H7 (cell line): ENCODE results near the gene HOXB7. TPM values are rescaled to one million over a fixed set of nuclear protein-coding genes. Genes with fewer than 3 reads are reported as not detected.

Source experiments
- DNase-seq: peaks from one replicate; pipeline ENCODE4 v3.0.0; 2012
- H3K27me3 ChIP-seq: 2 replicates; pipeline ENCODE4 v1.6.0; 2011; ENCODE audit warnings: mild to moderate bottlenecking, low read length; ENCODE audit not compliant: control insufficient read depth, insufficient read depth
- H3K36me3 ChIP-seq: replicated peaks from 2 replicates; pipeline ENCODE4 v1.5.1; 2011; ENCODE audit warnings: low read length; ENCODE audit not compliant: control insufficient read depth, insufficient read depth
- H3K4me3 ChIP-seq: 2 replicates; pipeline ENCODE4 v1.5.1; 2011; ENCODE audit warnings: low read depth, mild to moderate bottlenecking, control low read depth, low read length, moderate library complexity; ENCODE audit not compliant: insufficient read depth
- total RNA-seq: library from RNA; depleted of rRNA; stranded (reverse); fragments of >200 nt; shearing (Covaris generic); gene quantifications from 2 replicates; pipeline ENCODE4 v1.2.3, GENCODE V29; 2014

Gene HOXB7
- total RNA-seq, 1 experiment from 2014 or later = 0.45 TPM

- Histone ChIP-seq H3K27me3 (peaks cover 99% of the 10 kb centered on the region), H3K36me3 (no peaks in the 10 kb centered on the region), H3K4me3 (no peak overlapping the region)
- peak; percentile 66 for DNase-seq
These were observed 18.7 kb downstream of the HOXB7 start for GRCh38 chr17:48592057-48592514.

- Histone ChIP-seq H3K36me3 (no peaks in the 10 kb centered on the region), H3K4me3 (no peak overlapping the region), H3K27me3 (peaks cover 99% of the 10 kb centered on the region)
- no peak for DNase-seq
These were observed 19.4 kb downstream of the HOXB7 start for GRCh38 chr17:48591255-48592056.

GRCh38 chr17:48590607-48591161 is 20.1 kb downstream of the HOXB7 start:
- H3K4me3 ChIP-seq = no peak overlapping the region
- H3K36me3 ChIP-seq = no peaks in the 10 kb centered on the region
- H3K27me3 ChIP-seq = peaks cover 99% of the 10 kb centered on the region
- DNase-seq = no peak

GRCh38 chr17:48589831-48590606 is 20.8 kb downstream of the HOXB7 start, which contains the start of gene HOXB3:
Gene HOXB3, minus strand, starts transcription at chr17:48590241. Its CDS starts 37,767 bp downstream, at chr17:48552474.
- peaks cover 99% of the 10 kb centered on the region for H3K27me3 ChIP-seq
- no peaks in the 10 kb centered on the region for H3K36me3 ChIP-seq
- DNase-seq = no peak
- no peak within 1 kb of the TSS for H3K4me3 ChIP-seq

GRCh38 chr17:48589060-48589830 is 21.6 kb downstream of the HOXB7 start:
- Histone ChIP-seq H3K36me3 (no peaks in the 10 kb centered on the region), H3K4me3 (no peak overlapping the region), H3K27me3 (peaks cover 99% of the 10 kb centered on the region)
- DNase-seq = no peak

GRCh38 chr17:48588528-48588927 is 22.3 kb downstream of the HOXB7 start:
- H3K36me3 ChIP-seq = no peaks in the 10 kb centered on the region
- H3K4me3 ChIP-seq = no peak overlapping the region
- DNase-seq = no peak
- H3K27me3 ChIP-seq = peaks cover 100% of the 10 kb centered on the region

- DNase-seq = no peak
- Histone ChIP-seq H3K36me3 (no peaks in the 10 kb centered on the region), H3K4me3 (no peak overlapping the region), H3K27me3 (peaks cover 100% of the 10 kb centered on the region)
These were observed 22.8 kb downstream of the HOXB7 start for GRCh38 chr17:48588074-48588415.

- Histone ChIP-seq H3K27me3 (peaks cover 100% of the 10 kb centered on the region), H3K4me3 (no peak overlapping the region), H3K36me3 (no peaks in the 10 kb centered on the region)
- DNase-seq = no peak
These were observed 23.3 kb downstream of the HOXB7 start for GRCh38 chr17:48587276-48588073.

- Histone ChIP-seq H3K27me3 (peaks cover 100% of the 10 kb centered on the region), H3K4me3 (no peak overlapping the region), H3K36me3 (no peaks in the 10 kb centered on the region)
- peak; percentile 78 for DNase-seq
These were observed 24.2 kb downstream of the HOXB7 start for GRCh38 chr17:48586355-48587258.

GRCh38 chr17:48584223-48584741 is 26.5 kb downstream of the HOXB7 start:
- Histone ChIP-seq H3K36me3 (no peaks in the 10 kb centered on the region), H3K27me3 (peaks cover 100% of the 10 kb centered on the region), H3K4me3 (no peak overlapping the region)
- no peak for DNase-seq

- Histone ChIP-seq H3K27me3 (peaks cover 100% of the 10 kb centered on the region), H3K36me3 (no peaks in the 10 kb centered on the region), H3K4me3 (no peak overlapping the region)
- no peak for DNase-seq
These were observed 27.1 kb downstream of the HOXB7 start for GRCh38 chr17:48583708-48584222.

GRCh38 chr17:48582750-48583069 is 28.1 kb downstream of the HOXB7 start:
- H3K36me3 ChIP-seq = no peaks in the 10 kb centered on the region
- no peak for DNase-seq
- no peak overlapping the region for H3K4me3 ChIP-seq
- peaks cover 99% of the 10 kb centered on the region for H3K27me3 ChIP-seq
